ENCODE measurements around the gene AFG1L.
A peak's percentile ranks its signal among the peaks of the same experiment; 100 is the strongest.
"Not testable (repeated sequence)": the region's sequence is repeated elsewhere in the genome, so short reads cannot be mapped to it uniquely, and the experiment has no call there.

AFG1L gene

GRCh38 chr6:108559097-108559883 is 264.4 kb downstream of the AFG1L start:
- H3K36me3 ChIP-seq (ENCODE audit: insufficient read depth, low read length): peaks cover 17% of the 10 kb centered on the region
- H3F3A ChIP-seq (ENCODE audit: insufficient read depth, low read length): no peaks in the 10 kb centered on the region
- no peak overlapping the region for H2AFZ ChIP-seq (ENCODE audit: low read length)
- H3K4me3 ChIP-seq (ENCODE audit: low read depth, low read length, poor library complexity, severe bottlenecking): peak overlapping the region; percentile 85
- H3K79me2 ChIP-seq (ENCODE audit: insufficient read depth, low read length): no peaks in the 10 kb centered on the region
- H3K27ac ChIP-seq (ENCODE audit: low read depth, low read length, poor library complexity, severe bottlenecking): peak overlapping the region; percentile 87
- no peaks in the 10 kb centered on the region for H3K9me2 ChIP-seq (ENCODE audit: low read depth, low read length)
- peak overlapping the region; percentile 84 for H3K9ac ChIP-seq (ENCODE audit: low read length)
- TF ChIP-seq EZH2 (IDR thresholded peaks at IDR 0.05; ENCODE audit: borderline replicate concordance, low read length): no peak
- no peak for TF ChIP-seq CTCF (IDR thresholded peaks at IDR 0.05; ENCODE audit: low read length)
- no peaks in the 10 kb centered on the region for H4K20me1 ChIP-seq (ENCODE audit: insufficient read depth, low read length)
- H3K4me1 ChIP-seq (ENCODE audit: insufficient read depth, low read length, severe bottlenecking): peaks cover 18% of the 10 kb centered on the region
- peak overlapping the region; percentile 90 for H3K4me2 ChIP-seq (ENCODE audit: low read length)
- no peaks in the 10 kb centered on the region for H3K9me3 ChIP-seq (ENCODE audit: low read length)
- H3K27me3 ChIP-seq (ENCODE audit: insufficient read depth, low read length): no peaks in the 10 kb centered on the region

- H4K20me1 ChIP-seq (ENCODE audit: insufficient read depth, low read length): no peaks in the 10 kb centered on the region
- H3K4me3 ChIP-seq (ENCODE audit: low read depth, low read length, poor library complexity, severe bottlenecking): peak overlapping the region; percentile 85
- no peaks in the 10 kb centered on the region for H3K9me3 ChIP-seq (ENCODE audit: low read length)
- H3K4me1 ChIP-seq (ENCODE audit: insufficient read depth, low read length, severe bottlenecking): peaks cover 25% of the 10 kb centered on the region
- no peaks in the 10 kb centered on the region for H3K79me2 ChIP-seq (ENCODE audit: insufficient read depth, low read length)
- H3K27me3 ChIP-seq (ENCODE audit: insufficient read depth, low read length): no peaks in the 10 kb centered on the region
- no peak overlapping the region for H2AFZ ChIP-seq (ENCODE audit: low read length)
- no peaks in the 10 kb centered on the region for H3K9me2 ChIP-seq (ENCODE audit: low read depth, low read length)
- H3K4me2 ChIP-seq (ENCODE audit: low read length): peak overlapping the region; percentile 89
- H3F3A ChIP-seq (ENCODE audit: insufficient read depth, low read length): peaks cover 5% of the 10 kb centered on the region
- no peak for TF ChIP-seq EZH2 (IDR thresholded peaks at IDR 0.05; ENCODE audit: borderline replicate concordance, low read length)
- no peak for TF ChIP-seq CTCF (IDR thresholded peaks at IDR 0.05; ENCODE audit: low read length)
- peak overlapping the region; percentile 83 for H3K9ac ChIP-seq (ENCODE audit: low read length)
- peak overlapping the region; percentile 52 for H3K27ac ChIP-seq (ENCODE audit: low read depth, low read length, poor library complexity, severe bottlenecking)
- peaks cover 17% of the 10 kb centered on the region for H3K36me3 ChIP-seq (ENCODE audit: insufficient read depth, low read length)
These were observed 265.1 kb downstream of the AFG1L start for GRCh38 chr6:108559884-108560462.

- Histone ChIP-seq H3K79me2 (ENCODE audit: insufficient read depth, low read length) (no peaks in the 10 kb centered on the region), H3K36me3 (ENCODE audit: insufficient read depth, low read length) (peaks cover 17% of the 10 kb centered on the region), H3K9me2 (ENCODE audit: low read depth, low read length) (no peaks in the 10 kb centered on the region), H4K20me1 (ENCODE audit: insufficient read depth, low read length) (no peaks in the 10 kb centered on the region), H3K4me2 (ENCODE audit: low read length) (peak within 1 kb of the TSS; percentile 89), H3K9me3 (ENCODE audit: low read length) (no peaks in the 10 kb centered on the region), H3K27me3 (ENCODE audit: insufficient read depth, low read length) (no peaks in the 10 kb centered on the region), H2AFZ (ENCODE audit: low read length) (no peak within 1 kb of the TSS), H3K4me1 (ENCODE audit: insufficient read depth, low read length, severe bottlenecking) (peaks cover 32% of the 10 kb centered on the region), H3K27ac (ENCODE audit: low read depth, low read length, poor library complexity, severe bottlenecking) (peak within 1 kb of the TSS; percentile 52), H3K9ac (ENCODE audit: low read length) (peak within 1 kb of the TSS; percentile 83), H3K4me3 (ENCODE audit: low read depth, low read length, poor library complexity, severe bottlenecking) (peak within 1 kb of the TSS; percentile 85), H3F3A (ENCODE audit: insufficient read depth, low read length) (peaks cover 9% of the 10 kb centered on the region)
- no peak for TF ChIP-seq EZH2 (IDR thresholded peaks at IDR 0.05; ENCODE audit: borderline replicate concordance, low read length)
- no peak for TF ChIP-seq CTCF (IDR thresholded peaks at IDR 0.05; ENCODE audit: low read length)
These were observed 265.8 kb downstream of the AFG1L start, which contains the start of gene FOXO3 for GRCh38 chr6:108560463-108561308. Gene FOXO3 (plus strand): TSS chr6:108560917. CDS start chr6:108561209, 292 bp downstream.

GRCh38 chr6:108561309-108561647 is 266.4 kb downstream of the AFG1L start:
- H3K27me3 ChIP-seq (ENCODE audit: insufficient read depth, low read length); H3K4me3 ChIP-seq (ENCODE audit: low read depth, low read length, poor library complexity, severe bottlenecking); H3K79me2 ChIP-seq (ENCODE audit: insufficient read depth, low read length); H3K9me2 ChIP-seq (ENCODE audit: low read depth, low read length); H3K9me3 ChIP-seq (ENCODE audit: low read length); H3K27ac ChIP-seq (ENCODE audit: low read depth, low read length, poor library complexity, severe bottlenecking); H3K9ac ChIP-seq (ENCODE audit: low read length); H2AFZ ChIP-seq (ENCODE audit: low read length); H3K4me2 ChIP-seq (ENCODE audit: low read length); H4K20me1 ChIP-seq (ENCODE audit: insufficient read depth, low read length): not testable (repeated sequence)
- Histone ChIP-seq H3F3A (ENCODE audit: insufficient read depth, low read length) (peaks cover 11% of the 10 kb centered on the region), H3K36me3 (ENCODE audit: insufficient read depth, low read length) (peaks cover 17% of the 10 kb centered on the region), H3K4me1 (ENCODE audit: insufficient read depth, low read length, severe bottlenecking) (peaks cover 38% of the 10 kb centered on the region)

Data from OCI-LY1 (cell line).